Fibroblast of villous mesenchyme (primary cell): Measurements from ENCODE around the gene PTPRE. TPM values are rescaled to one million over a fixed set of nuclear protein-coding genes. Genes with fewer than 3 reads are reported as not detected.
A peak's percentile ranks its signal among the peaks of the same experiment; 100 is the strongest.

Experiments
- DNase-seq: peaks from one replicate; pipeline ENCODE4 v3.0.0-alpha.2; 2010; ENCODE audit warnings: low read depth
- H3K4me3 ChIP-seq: 2 replicates; pipeline ENCODE4 v1.5.1; 2011; ENCODE audit warnings: low read depth, mild to moderate bottlenecking, low read length
- total RNA-seq: library from RNA; depleted of rRNA; stranded (reverse); fragments of >200 nt; gene quantifications from 2 replicates; pipeline ENCODE4 v1.2.3, GENCODE V29; 2012
- TF ChIP-seq, protein P1 (sequence below): IDR thresholded peaks from 2 replicates; pipeline ENCODE4 v1.5.1; 2012; ENCODE audit warnings: low read depth, mild to moderate bottlenecking, low read length; ENCODE audit not compliant: insufficient read depth

The PTPRE gene, protein sequence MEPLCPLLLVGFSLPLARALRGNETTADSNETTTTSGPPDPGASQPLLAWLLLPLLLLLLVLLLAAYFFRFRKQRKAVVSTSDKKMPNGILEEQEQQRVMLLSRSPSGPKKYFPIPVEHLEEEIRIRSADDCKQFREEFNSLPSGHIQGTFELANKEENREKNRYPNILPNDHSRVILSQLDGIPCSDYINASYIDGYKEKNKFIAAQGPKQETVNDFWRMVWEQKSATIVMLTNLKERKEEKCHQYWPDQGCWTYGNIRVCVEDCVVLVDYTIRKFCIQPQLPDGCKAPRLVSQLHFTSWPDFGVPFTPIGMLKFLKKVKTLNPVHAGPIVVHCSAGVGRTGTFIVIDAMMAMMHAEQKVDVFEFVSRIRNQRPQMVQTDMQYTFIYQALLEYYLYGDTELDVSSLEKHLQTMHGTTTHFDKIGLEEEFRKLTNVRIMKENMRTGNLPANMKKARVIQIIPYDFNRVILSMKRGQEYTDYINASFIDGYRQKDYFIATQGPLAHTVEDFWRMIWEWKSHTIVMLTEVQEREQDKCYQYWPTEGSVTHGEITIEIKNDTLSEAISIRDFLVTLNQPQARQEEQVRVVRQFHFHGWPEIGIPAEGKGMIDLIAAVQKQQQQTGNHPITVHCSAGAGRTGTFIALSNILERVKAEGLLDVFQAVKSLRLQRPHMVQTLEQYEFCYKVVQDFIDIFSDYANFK
- 10.3 and 11.2 TPM in 2 replicates for total RNA-seq

DNA sequence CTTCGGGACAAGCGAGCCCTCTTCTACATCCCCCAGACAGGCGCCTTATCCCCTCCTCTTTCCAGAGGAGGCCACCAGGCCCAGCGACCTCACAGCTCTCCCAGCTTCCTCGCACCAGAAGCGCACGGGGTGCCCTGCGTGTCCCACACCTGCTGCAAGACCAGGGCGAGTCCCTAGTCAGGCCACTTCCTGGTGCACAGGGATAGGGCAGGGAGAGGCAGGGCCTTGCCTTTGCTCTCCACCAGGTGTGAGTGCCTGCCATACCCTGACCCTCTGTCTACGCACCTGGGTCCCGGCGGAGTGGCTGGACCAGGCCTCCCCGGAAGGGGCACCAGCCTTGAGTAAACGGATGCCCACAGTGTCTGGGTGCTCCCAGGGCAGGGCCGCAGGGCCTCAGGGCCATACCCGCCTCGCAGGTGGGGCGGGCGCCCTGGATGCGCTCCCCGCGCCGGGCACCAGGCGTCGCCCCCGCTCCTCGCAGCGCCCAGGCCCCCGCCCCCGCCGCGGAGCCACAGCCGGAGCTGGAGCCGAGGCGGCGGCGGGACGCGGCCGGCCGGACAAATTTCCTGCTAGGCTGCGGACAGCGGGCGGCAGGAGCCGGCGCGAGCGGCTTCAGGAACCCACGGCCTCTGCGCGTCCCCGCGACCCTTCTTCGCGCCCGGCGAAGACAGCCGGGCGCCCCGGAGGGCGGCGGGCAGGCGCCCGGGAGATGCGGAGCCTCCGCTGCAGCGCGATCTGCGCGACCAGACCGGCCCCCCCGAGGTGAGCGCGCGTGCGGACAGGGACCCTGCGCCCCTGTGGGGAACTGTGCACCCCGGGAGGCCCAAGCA lies at the start of gene PTPRE:
Gene PTPRE (plus strand): TSS at position 556 of the 830 bp plus-strand sequence. CDS start 133,779 bp downstream, outside the sequence.
- TF ChIP-seq, protein P1, sequence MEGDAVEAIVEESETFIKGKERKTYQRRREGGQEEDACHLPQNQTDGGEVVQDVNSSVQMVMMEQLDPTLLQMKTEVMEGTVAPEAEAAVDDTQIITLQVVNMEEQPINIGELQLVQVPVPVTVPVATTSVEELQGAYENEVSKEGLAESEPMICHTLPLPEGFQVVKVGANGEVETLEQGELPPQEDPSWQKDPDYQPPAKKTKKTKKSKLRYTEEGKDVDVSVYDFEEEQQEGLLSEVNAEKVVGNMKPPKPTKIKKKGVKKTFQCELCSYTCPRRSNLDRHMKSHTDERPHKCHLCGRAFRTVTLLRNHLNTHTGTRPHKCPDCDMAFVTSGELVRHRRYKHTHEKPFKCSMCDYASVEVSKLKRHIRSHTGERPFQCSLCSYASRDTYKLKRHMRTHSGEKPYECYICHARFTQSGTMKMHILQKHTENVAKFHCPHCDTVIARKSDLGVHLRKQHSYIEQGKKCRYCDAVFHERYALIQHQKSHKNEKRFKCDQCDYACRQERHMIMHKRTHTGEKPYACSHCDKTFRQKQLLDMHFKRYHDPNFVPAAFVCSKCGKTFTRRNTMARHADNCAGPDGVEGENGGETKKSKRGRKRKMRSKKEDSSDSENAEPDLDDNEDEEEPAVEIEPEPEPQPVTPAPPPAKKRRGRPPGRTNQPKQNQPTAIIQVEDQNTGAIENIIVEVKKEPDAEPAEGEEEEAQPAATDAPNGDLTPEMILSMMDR = peak; percentile 64
- DNase-seq = peak; percentile 66
- H3K4me3 ChIP-seq = peak within 1 kb of the TSS; percentile 58

DNA sequence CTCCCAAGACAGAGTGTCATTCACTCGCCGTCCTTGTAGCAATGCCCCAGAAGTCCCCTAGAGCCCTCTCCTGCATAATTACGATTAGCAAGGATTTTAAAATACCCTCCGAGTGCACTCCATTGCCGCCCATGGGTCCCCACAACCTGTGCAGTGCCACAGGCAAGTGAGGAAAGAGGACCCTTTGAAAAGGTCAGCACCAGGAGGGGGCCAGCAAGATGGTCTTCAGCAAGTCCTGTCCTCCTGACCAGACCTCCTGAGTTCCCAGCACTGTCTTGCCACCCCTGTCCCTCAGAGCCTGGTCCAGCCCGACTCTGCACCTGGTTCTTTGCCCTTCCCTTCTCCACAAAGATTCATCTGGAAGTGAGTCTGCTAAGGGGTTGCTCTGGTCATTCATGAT lies 46.3 kb upstream of the PTPRE start:
- DNase-seq = no peak
- no peak overlapping the region for H3K4me3 ChIP-seq
- TF ChIP-seq, protein P1 = no peak

DNA sequence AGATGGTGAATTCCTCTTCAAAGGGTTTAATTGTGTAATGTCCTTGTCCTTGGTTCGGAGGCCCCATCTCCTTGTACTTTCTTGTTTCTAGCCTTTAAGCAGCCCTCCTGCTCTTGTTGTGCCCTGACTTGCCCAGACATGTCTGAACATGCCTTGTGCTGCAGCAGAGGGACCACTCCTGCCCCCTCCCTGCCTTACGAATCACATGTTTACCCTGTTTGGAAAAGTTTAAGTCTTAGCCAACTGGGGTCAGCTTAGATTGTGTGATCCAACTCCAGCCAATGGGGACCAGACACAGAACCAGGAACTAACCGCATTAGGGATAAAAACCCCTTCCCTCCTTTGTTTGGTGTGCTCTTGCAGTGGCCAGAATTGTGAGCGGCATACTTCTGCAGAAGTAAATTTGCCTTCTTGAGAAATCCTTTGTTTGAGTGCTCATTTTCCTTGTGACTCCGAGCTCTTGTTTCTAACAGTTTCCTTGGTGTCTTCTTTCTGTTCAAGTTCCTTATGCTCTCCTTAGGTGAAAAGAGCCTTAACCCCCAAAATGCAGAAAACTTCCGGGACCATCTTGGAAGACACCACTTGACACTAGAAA lies 43.6 kb upstream of the PTPRE start:
- H3K4me3 ChIP-seq = no peak overlapping the region
- no peak for DNase-seq
- TF ChIP-seq, protein P1 = no peak

DNA sequence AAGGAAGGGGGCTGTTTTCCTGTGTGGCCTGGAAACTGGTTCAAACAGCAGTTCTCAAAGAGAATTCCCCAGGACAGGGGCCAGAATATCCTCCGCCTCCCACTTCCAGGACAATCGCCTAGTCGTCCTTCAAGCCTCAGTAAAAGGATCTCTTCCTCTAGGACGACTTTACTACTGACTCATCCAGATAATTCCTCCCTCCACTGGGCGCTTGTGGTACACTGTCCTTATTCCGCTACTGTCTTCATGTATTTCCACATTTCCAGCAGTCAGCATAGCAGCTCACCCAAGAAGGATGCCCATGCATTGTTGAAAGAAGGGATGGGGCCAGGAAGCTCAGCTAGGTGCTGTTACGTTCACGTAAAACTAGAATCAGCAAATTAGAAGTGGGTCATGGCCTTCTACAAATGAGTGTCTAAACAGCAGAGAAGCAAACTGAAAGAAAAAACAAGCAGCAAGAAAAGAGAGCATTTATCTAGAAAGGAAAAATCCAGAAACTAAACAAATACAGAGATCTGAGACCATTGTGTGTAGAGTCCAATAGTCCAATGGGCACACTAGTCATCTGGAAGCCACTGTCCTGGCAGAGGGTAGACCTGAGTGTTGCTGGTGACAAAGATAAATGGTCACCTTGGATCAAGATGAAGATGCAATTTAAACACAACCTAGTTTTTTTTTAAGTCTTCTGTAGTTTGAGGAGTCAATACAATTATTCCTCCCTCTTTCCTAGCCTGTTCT lies 40.5 kb upstream of the PTPRE start:
- H3K4me3 ChIP-seq = no peak overlapping the region
- TF ChIP-seq, protein P1 = no peak
- DNase-seq = no peak

DNA sequence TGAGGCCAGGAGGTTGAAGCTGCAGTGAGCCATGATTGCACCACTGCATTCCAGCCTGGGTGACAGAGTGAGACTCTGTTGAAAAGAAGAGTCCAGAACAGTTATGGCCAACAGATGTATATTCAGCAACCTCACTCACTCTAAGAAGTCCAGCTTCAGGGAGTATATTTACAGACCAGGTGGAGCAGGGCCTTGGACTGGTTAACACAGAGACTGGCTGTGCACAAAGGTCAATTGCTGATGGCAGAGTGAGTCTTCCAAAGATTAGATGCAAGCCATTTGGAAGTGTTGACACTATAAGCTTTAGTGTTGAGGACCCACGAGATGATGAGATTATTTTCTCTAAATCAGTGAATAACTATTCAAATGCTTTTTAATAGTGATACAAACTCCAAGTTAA lies 39.1 kb upstream of the PTPRE start:
- TF ChIP-seq, protein P1 = no peak
- no peak for DNase-seq
- no peak overlapping the region for H3K4me3 ChIP-seq

DNA sequence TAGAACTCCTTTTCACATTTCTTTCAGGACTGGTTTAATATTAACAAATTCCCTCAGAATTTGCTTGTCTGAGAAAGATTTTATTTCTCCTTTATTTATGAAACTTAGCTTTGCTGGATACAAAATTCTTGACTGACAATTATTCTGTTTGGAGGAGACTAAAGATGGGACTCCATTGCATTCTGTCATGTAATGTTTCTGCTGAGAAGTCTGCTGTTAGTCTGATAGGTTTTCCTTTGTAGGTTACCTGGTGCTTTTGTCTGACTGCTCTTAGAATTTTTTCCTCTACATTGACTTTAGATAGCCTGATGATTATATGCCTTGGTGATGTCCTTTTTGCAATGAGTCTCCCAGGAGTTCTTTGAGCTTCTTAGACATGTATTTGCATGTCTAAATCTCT lies 37.6 kb upstream of the PTPRE start:
- H3K4me3 ChIP-seq = no peak overlapping the region
- TF ChIP-seq, protein P1 = no peak

More for the DNA sequence above, 37.6 kb upstream of the PTPRE start:
- no peak for DNase-seq
